LNCAP (cell line): ENCODE results near the gene PRPF19.

Experiments used
- CTCF ChIP-seq: fragments of 450-650 bp; IDR thresholded peaks from 2 replicates; pipeline ENCODE4 v1.5.1; 2017; ENCODE audit warnings: mild to moderate bottlenecking

The PRPF19 gene

GRCh38 chr11:60870276-60870675 is 36.1 kb downstream of the PRPF19 start:
- TF ChIP-seq CTCF, result no peak

GRCh38 chr11:60869451-60869825 is 36.9 kb downstream of the PRPF19 start:
- TF ChIP-seq CTCF, result no peak

- no peak for TF ChIP-seq CTCF
These were observed 37.5 kb downstream of the PRPF19 start for GRCh38 chr11:60868682-60869450.

- TF ChIP-seq CTCF, result no peak
These were observed 38.3 kb downstream of the PRPF19 start for GRCh38 chr11:60867871-60868681.

- no peak for TF ChIP-seq CTCF
These were observed 39.2 kb downstream of the PRPF19 start, which contains the start of gene ZP1 for GRCh38 chr11:60866911-60867870. Gene ZP1 (plus strand): TSS chr11:60867542. CDS start chr11:60867562, 20 bp downstream.

GRCh38 chr11:60864856-60865513 is 41.4 kb downstream of the PRPF19 start:
- TF ChIP-seq CTCF, result no peak
